HG02870 (cell line): Measurements from ENCODE around the gene STRIT1.
"Not testable (repeated sequence)": the region's sequence is repeated elsewhere in the genome, so short reads cannot be mapped to it uniquely, and the experiment has no call there.

Experiments
- ATAC-seq: cut with Tn5 transposase; IDR thresholded peaks from one replicate; pipeline ENCODE4 v1.9.1; 2021; ENCODE audit warnings: mild to moderate bottlenecking, moderate library complexity; ENCODE audit not compliant: unreplicated experiment

STRIT1 gene

DNA sequence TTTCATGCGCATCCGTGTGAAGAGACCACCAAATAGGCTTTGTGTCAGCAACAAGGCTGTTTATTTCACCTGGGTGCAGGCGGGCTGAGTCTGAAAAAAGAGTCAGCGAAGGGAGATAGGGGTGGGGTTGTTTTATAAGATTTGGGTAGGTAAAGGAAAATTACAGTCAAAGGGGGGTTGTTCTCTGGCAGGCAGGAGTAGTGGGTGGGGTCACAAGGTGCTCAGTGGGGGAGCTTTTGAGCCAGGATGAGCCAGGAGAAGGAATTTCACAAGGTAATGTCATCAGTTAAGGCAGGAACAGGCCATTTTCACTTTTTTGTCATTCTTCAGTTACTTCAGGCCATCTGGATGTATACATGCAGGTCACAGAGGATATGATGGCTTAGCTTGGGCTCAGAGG is 19.0 kb downstream of the STRIT1 start:
- ATAC-seq, result not testable (repeated sequence)

DNA sequence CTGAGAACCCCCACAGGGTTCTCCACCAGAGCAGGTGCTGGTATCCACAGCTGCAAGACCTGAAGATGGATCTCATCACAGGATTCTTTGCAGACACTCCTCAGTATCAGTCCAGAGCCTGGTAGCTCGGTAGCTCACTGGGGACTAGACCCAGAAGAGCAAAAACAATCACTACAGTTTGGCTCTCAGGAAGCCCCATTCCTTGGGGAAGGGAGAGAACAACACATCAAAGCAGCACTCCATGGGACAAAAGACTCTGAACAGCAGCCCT is 22.2 kb downstream of the STRIT1 start:
- no peak for ATAC-seq

DNA sequence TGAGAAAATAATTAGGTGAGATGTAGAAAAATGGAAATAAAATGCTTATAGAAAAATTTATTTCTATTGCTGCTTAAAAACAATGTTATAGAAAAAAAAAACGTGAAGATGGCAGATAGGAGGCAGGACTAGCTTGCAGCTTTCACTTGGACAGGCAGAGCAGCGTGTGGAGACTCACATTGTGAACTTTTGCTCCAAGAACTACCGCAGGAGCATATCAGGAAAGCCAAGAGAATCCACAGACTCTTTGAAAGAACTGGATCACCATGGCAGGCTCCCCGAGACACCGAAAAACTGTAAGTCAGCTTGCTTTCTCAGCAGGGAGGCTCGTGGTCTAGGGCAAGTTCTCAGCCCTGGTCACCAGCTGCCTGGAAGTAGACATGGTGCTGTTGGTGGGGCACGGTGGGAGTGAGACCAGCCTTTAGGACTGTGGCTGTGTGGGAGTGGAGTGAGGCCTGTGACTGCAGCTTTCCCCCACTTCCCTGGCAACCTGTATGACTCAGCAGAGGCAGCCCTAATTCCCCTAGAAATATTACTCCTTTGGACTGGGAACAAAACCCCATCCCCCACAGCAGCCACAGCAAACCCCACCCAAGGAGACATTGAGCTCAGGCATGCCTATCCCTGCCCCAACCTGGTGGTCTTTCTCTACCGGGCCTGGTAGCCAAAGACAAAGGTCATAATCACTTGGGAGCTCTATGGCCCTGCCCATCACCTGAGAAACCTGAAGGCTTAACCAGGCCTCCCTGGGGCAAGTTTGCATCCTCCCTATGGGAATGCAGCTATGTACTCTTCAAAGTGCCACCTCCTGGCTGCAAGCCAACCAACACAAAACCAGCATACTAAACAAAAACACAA is 22.8 kb downstream of the STRIT1 start:
- ATAC-seq, result no peak

GRCh38 chr3:155270063-155270462 is 23.4 kb downstream of the STRIT1 start:
- no peak for ATAC-seq

DNA sequence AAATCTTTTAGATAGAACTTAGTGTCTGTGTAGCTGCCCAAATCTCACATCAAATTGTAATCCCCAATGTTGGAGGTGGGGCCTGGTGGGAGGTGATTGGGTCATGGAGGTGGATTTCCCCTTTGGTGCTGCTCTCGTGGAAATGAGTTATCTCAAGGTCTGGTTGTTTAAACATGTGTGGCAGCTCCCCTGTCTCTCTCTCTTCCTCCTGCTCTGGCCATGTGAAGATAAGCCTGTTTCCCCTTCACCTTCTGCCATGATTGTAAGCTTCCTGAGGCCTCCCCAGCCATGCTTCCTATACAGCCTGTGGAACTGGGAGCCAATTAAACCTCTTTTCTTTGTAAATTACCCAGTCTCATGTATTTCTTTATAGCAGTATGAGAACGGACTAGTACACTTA is 30.6 kb downstream of the STRIT1 start:
- not testable (repeated sequence) for ATAC-seq

GRCh38 chr3:155262295-155262694 is 31.2 kb downstream of the STRIT1 start:
- no peak for ATAC-seq

DNA sequence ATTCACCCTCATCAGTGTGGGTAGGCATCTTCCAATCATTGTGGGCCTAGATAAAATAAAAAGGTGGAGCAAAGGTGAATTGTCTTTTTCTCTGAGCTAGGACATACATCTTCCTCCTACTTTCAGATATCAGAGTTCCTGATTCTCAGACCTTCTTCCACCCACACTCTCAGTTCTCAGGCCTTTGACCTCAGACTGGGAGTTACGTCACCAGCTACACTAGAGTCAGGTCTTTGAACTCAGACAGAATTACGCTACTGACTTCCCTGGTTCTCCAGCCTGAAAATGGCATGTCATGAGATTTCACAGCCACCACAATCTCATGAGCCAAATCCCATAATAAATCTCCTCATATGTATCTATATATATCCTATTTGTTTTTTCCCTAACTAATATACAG is 39.0 kb downstream of the STRIT1 start:
- no peak for ATAC-seq

GRCh38 chr3:155252535-155252934 is 40.9 kb downstream of the STRIT1 start:
- no peak for ATAC-seq

GRCh38 chr3:155252021-155252420 is 41.5 kb downstream of the STRIT1 start:
- peak; percentile 74 for ATAC-seq

DNA sequence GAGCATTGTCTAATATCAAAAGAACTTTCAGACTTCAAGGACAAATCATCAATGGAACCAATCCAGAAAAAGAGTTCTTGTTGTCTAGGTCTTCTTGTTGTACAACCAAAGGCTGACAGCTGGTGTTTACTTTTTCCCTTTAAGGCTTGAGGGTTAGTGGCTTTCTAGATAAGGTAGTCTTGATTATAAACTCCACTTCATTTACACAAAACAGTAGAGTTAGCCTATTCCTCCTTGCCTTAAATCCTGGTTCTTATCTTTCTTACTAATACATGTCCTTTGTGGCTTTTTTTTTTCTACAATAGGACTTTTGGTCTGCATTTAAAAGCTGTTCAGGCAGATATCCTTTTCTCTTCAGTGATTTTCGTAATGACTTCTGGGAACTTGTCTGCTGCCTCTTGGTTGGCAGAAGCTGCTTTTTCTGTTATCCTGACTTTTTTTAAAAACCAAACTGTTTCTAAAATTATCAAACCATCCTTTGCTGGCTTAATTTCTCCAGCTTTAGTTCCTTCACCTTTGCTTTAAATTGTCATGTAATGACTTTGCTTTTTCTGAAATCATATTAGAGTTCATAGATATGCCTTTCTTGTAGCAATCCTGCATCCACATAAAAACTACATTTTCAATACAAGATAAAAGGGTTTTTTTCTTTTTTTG is 44.8 kb downstream of the STRIT1 start:
- no peak for ATAC-seq

GRCh38 chr3:155244699-155245098 is 48.8 kb downstream of the STRIT1 start:
- ATAC-seq, result no peak

DNA sequence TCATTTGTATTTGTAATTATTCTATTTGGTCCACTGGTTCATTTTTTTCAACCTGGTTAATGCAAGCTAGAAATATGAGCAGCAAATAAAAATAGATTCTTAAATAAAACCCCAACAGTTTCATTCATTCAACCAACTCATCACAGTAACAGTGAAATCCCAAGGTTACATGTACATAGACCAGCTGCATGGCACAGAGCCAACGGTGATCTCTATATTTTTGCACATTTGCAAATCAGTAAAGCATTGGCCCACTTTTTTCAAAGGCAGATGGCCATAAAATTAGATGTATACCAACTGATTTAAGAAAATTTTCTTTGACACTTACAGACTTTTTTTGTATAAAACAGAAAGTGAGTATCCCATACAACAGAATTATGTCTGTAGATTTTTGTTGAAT is 49.3 kb downstream of the STRIT1 start:
- ATAC-seq, result no peak

- ATAC-seq, result peak; percentile 68
These were observed 50.0 kb downstream of the STRIT1 start for GRCh38 chr3:155243512-155243921.

DNA sequence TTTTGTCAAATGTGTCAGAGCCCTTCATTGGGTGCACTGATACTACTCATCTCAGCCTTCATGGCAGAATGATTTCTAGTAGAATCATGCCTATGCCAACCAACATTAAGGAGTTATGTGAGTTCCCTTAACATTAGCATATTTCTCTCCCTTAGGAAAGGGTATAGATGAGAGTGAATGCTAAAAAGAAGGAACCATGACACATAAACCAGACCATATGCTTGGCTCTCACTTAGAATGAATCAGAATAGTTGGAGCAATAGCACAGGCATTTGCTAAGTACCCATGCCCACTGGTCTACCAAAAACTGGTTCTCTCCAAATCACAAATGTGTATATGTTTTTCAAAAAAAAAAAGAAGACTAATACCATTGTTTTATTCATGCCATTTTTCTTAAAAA is 51.1 kb downstream of the STRIT1 start:
- no peak for ATAC-seq

DNA sequence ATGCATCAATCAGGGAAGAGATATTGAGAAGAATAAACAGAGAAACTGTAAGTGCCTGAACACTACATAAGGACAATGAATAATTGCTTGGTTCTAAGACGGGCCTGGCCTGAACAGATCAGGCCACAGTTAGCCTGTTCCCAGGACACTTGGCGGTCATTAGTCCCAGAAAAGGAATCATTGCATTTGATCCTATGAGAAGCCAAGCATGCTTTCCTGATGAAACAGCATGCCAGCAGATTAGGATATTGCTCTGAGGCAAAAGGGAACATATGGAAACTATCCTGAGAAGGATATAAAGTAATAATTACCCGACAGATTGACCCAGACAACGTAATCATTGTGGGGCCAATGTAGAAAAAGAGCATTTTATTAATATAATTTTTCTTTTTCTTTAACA is 51.9 kb downstream of the STRIT1 start:
- no peak for ATAC-seq
